Fibroblast of lung (primary cell): ENCODE results near the gene ATP5F1D.

ENCODE experiments used
- EZH2 ChIP-seq: IDR thresholded peaks from 2 replicates; pipeline ENCODE4 v1.5.1; 2012; ENCODE audit warnings: low read length, control low read depth, mild to moderate bottlenecking; ENCODE audit errors: missing control alignments
- TF ChIP-seq, protein P1 (sequence below), 2 donors: IDR thresholded peaks in 1 of 2; conservative IDR thresholded peaks in 1 of 2; 1 replicate in 1 of 2; 2 replicates in 1 of 2; pipeline ENCODE4 v1.5.1; 2011 to 2012; ENCODE audit warnings: low read length in 2 of 2, control low read depth in 1 of 2, inconsistent platforms in 1 of 2, low read depth in 1 of 2, mild to moderate bottlenecking in 1 of 2

GRCh38 chr19:1265615-1266128 lies 24.1 kb downstream of the ATP5F1D start:
- TF ChIP-seq, protein P1, sequence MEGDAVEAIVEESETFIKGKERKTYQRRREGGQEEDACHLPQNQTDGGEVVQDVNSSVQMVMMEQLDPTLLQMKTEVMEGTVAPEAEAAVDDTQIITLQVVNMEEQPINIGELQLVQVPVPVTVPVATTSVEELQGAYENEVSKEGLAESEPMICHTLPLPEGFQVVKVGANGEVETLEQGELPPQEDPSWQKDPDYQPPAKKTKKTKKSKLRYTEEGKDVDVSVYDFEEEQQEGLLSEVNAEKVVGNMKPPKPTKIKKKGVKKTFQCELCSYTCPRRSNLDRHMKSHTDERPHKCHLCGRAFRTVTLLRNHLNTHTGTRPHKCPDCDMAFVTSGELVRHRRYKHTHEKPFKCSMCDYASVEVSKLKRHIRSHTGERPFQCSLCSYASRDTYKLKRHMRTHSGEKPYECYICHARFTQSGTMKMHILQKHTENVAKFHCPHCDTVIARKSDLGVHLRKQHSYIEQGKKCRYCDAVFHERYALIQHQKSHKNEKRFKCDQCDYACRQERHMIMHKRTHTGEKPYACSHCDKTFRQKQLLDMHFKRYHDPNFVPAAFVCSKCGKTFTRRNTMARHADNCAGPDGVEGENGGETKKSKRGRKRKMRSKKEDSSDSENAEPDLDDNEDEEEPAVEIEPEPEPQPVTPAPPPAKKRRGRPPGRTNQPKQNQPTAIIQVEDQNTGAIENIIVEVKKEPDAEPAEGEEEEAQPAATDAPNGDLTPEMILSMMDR (conservative IDR thresholded peaks at IDR 0.05 in 1 of 2, IDR thresholded peaks at IDR 0.05 in 1 of 2; ENCODE audit: low read depth in 1 of 2, low read length in 2 of 2): no peak
- TF ChIP-seq EZH2: no peak
